Calu3 (cell line): Measurements from ENCODE around the gene KEL. TPM values are rescaled to one million over a fixed set of nuclear protein-coding genes. Genes with fewer than 3 reads are reported as not detected.

Experiments used
- BruUV-seq: library from RNA; stranded (reverse); fragments of 400-500 nt; replicated peaks from 2 replicates; lab custom pipeline; 2021; lab: Mats Ljungman, UMichigan
- CTCF ChIA-PET: fragments of 300-600 bp; sonication (Branson Sonifier 250); formaldehyde crosslinking; loops from one replicate; lab custom pipeline; 2022; ENCODE audit warnings: antibody characterized with exemption; lab: Charles Lee
- DNase-seq: peaks from one replicate; pipeline ENCODE4 v3.0.0; 2022
- H3K27ac Mint-ChIP-seq: one replicate; pipeline ENCODE4 v1.8.0; 2022; ENCODE audit warnings: mixed read lengths; ENCODE audit not compliant: unreplicated experiment
- H3K27me3 Mint-ChIP-seq: one replicate; pipeline ENCODE4 v1.8.0; 2022; ENCODE audit warnings: mixed read lengths; ENCODE audit not compliant: unreplicated experiment
- H3K36me3 Mint-ChIP-seq: one replicate; pipeline ENCODE4 v1.8.0; 2022; ENCODE audit warnings: mild to moderate bottlenecking, moderate library complexity, mixed read lengths; ENCODE audit not compliant: insufficient read depth, unreplicated experiment
- H3K4me1 Mint-ChIP-seq: one replicate; pipeline ENCODE4 v1.8.0; 2022; ENCODE audit warnings: mild to moderate bottlenecking, low read depth, mixed read lengths; ENCODE audit not compliant: unreplicated experiment
- H3K4me3 Mint-ChIP-seq: one replicate; pipeline ENCODE4 v1.8.0; 2022; ENCODE audit warnings: mild to moderate bottlenecking, low read depth, moderate library complexity, mixed read lengths; ENCODE audit not compliant: unreplicated experiment
- H3K9me3 Mint-ChIP-seq: one replicate; pipeline ENCODE4 v1.8.0; 2022; ENCODE audit warnings: low read depth, mixed read lengths; ENCODE audit not compliant: unreplicated experiment
- intact Hi-C: fragments of 100-400 bp; cut with micrococcal nuclease; formaldehyde crosslinking; loops from one replicate; pipeline ENCODE4 v1.10.0; 2022; ENCODE audit not compliant: unreplicated experiment
- total RNA-seq: library from RNA; stranded (reverse); gene quantifications from 2 replicates; pipeline ENCODE4 v1.2.3, GENCODE V29; 2022
- TF ChIP-seq, protein P1 (sequence below): fragments of 200-600 bp; IDR thresholded peaks from one replicate; pipeline ENCODE4 v1.8.0; 2022; ENCODE audit warnings: antibody characterized with exemption; ENCODE audit not compliant: unreplicated experiment

The KEL gene
- total RNA-seq, 1 experiment from 2014 or later, result not detected

DNA sequence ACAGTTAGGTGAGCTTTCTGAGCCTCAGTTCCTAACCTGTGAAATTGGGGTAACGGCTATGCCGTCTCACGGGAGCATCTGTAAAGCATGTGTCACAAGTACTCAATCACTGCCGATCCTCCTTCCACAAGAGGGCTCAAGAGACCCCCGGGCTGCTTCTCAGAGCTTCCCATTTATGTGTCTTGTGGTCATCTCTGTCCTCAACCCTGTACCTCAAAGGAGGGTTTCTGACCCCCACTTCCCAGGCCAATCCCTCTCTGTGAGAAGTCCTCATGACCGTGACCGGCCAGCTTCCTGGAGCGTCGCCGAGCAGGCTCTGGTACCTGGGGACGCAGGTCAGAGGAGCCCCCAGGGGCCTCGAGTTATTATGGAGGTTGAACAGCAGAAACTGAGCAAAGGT, 28.1 kb downstream of the KEL start:
- DNase-seq, result no peak
- Mint-ChIP-seq H3K36me3 (no peaks in the 10 kb centered on the region), H3K27me3 (peaks cover 67% of the 10 kb centered on the region), H3K4me3 (no peak overlapping the region), H3K9me3 (no peaks in the 10 kb centered on the region), H3K4me1 (no peaks in the 10 kb centered on the region), H3K27ac (no peak overlapping the region)
- intact Hi-C loops, result no loop called here
- TF ChIP-seq, protein P1, sequence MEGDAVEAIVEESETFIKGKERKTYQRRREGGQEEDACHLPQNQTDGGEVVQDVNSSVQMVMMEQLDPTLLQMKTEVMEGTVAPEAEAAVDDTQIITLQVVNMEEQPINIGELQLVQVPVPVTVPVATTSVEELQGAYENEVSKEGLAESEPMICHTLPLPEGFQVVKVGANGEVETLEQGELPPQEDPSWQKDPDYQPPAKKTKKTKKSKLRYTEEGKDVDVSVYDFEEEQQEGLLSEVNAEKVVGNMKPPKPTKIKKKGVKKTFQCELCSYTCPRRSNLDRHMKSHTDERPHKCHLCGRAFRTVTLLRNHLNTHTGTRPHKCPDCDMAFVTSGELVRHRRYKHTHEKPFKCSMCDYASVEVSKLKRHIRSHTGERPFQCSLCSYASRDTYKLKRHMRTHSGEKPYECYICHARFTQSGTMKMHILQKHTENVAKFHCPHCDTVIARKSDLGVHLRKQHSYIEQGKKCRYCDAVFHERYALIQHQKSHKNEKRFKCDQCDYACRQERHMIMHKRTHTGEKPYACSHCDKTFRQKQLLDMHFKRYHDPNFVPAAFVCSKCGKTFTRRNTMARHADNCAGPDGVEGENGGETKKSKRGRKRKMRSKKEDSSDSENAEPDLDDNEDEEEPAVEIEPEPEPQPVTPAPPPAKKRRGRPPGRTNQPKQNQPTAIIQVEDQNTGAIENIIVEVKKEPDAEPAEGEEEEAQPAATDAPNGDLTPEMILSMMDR, result no peak
- CTCF ChIA-PET, result interaction anchor here (1.1 kb wide), 2 partner anchors 20 to 30 kb away, joined by 3 read pairs; no protein-coding TSS in a partner anchor
- BruUV-seq, result no TSS peak

DNA sequence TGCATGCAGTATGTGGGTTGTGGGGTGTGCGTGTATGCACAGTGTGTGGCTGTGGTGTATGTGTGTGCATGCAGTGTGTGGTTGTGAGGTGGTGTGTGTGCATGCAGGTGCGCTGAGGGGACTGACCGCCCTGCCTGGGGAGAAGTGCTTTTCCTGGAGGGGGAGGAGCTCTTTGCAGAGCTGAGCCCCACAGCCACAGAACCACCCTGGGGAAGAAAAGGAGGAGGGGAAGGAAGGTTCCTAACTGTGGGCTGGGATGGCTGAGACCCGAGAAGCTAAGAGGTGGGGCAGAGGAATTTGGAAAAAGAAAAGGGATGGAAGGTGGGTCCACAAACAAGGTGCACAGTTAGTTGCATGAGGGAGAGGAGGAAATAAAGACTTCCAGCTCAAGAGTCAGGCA, 28.5 kb downstream of the KEL start, which contains the start of gene TRPV5:
TRPV5 (minus strand) TSS at position 123 of the 400 bp plus-strand sequence. CDS start 287 bp downstream, outside the sequence.
- BruUV-seq, result no TSS peak
- TF ChIP-seq, protein P1, result no peak
- peaks cover 67% of the 10 kb centered on the region for H3K27me3 Mint-ChIP-seq
- no peak within 1 kb of the TSS for H3K4me3 Mint-ChIP-seq
- H3K4me1 Mint-ChIP-seq, result no peaks in the 10 kb centered on the region
- no peaks in the 10 kb centered on the region for H3K36me3 Mint-ChIP-seq
- CTCF ChIA-PET, result interaction anchor here (1.1 kb wide), 2 partner anchors 20 to 31 kb away, joined by 3 read pairs; no protein-coding TSS in a partner anchor
- no peaks in the 10 kb centered on the region for H3K9me3 Mint-ChIP-seq
- no peak for DNase-seq
- H3K27ac Mint-ChIP-seq, result no peak within 1 kb of the TSS
- intact Hi-C loops, result no loop called here

DNA sequence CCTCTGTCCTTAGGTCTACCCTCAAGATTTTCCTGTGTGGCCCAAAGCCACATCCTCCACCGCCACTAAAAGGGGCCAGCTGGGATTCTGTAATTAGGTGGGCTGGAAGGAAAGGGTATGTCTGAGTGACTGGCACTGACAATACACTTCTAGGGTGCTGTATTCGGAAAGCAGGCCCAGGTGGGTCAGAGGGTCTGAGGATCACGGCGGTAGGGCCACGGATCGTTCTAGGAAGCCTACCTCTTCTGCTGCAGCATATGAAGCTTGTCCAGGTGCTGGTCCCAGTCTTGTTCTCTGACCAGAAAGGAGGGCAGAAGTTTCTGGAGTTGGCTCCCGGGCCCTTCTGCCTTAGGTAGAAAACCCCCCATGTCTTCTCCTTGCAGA, 29.1 kb downstream of the KEL start:
- Mint-ChIP-seq H3K4me1 (no peaks in the 10 kb centered on the region), H3K27me3 (peaks cover 67% of the 10 kb centered on the region), H3K9me3 (no peaks in the 10 kb centered on the region), H3K27ac (no peak overlapping the region), H3K36me3 (no peaks in the 10 kb centered on the region), H3K4me3 (no peak overlapping the region)
- DNase-seq, result no peak
- CTCF ChIA-PET, result interaction anchor here (1.1 kb wide), 2 partner anchors 19 to 31 kb away, joined by 3 read pairs; no protein-coding TSS in a partner anchor
- intact Hi-C loops, result no loop called here
- TF ChIP-seq, protein P1, result no peak
- BruUV-seq, result no TSS peak

DNA sequence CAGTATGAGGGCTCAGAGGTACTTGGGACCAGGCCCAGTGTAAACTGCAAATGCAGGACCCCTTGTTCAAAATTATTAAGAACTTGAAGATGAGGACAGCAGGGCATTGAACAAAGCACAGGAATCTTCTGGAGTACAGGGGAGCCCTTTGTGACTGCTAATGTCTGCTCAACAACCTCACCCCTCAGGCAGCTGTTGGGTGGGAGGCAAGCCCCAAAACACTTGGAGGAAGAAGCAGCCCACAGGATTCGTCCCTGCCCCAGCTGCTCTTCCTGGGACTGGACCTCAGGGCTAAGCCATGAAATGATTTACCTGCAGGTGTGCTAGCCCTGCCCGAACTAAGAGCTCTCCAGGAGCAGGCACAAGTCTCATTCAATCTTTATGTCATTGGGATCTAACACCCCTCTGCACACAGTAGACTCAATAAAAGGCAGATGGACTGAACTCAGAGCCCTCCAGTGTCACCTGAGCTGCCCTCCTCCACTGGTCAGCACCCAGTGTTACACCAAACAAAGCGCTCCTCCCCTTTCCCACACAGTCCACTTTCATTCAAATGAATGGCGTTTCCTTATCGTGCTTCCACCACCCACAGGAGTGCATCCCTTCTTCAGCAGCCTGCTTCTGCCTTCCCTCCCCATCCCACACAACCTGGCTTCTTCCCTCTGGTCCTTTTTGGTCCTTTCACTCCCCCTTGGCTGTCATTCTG, 29.6 kb downstream of the KEL start:
- H3K27ac Mint-ChIP-seq, result no peak overlapping the region
- peaks cover 71% of the 10 kb centered on the region for H3K27me3 Mint-ChIP-seq
- CTCF ChIA-PET, result interaction anchor here (1.1 kb wide), 1 partner anchor 19 kb away, joined by 3 read pairs; no protein-coding TSS in a partner anchor
- intact Hi-C loops, result no loop called here
- no peak overlapping the region for H3K4me3 Mint-ChIP-seq
- no peaks in the 10 kb centered on the region for H3K4me1 Mint-ChIP-seq
- H3K36me3 Mint-ChIP-seq, result no peaks in the 10 kb centered on the region
- no peak for DNase-seq
- BruUV-seq, result no TSS peak
- TF ChIP-seq, protein P1, result no peak
- H3K9me3 Mint-ChIP-seq, result no peaks in the 10 kb centered on the region
